ENCODE data around the gene SLC66A2.

Gene SLC66A2

GRCh38 chr18:79873449-79874110 is 77.9 kb downstream of the SLC66A2 start:
- no peak for TF ChIP-seq CTCF (IDR thresholded peaks at IDR 0.05; ENCODE audit: low read depth, low read length)
- H3K4me3 ChIP-seq (ENCODE audit: low read depth, low read length), result no peak overlapping the region

- H3K4me3 ChIP-seq (ENCODE audit: low read depth, low read length), result no peak overlapping the region
- TF ChIP-seq CTCF (IDR thresholded peaks at IDR 0.05; ENCODE audit: low read depth, low read length), result no peak
These were observed 78.7 kb downstream of the SLC66A2 start for GRCh38 chr18:79872527-79873444.

GRCh38 chr18:79871481-79872091 is 79.9 kb downstream of the SLC66A2 start:
- TF ChIP-seq CTCF (IDR thresholded peaks at IDR 0.05; ENCODE audit: low read depth, low read length), result no peak
- H3K4me3 ChIP-seq (ENCODE audit: low read depth, low read length), result no peak overlapping the region

GRCh38 chr18:79871026-79871390 is 80.4 kb downstream of the SLC66A2 start:
- no peak for TF ChIP-seq CTCF (IDR thresholded peaks at IDR 0.05; ENCODE audit: low read depth, low read length)
- H3K4me3 ChIP-seq (ENCODE audit: low read depth, low read length), result no peak overlapping the region

- H3K4me3 ChIP-seq (ENCODE audit: low read depth, low read length), result no peak overlapping the region
- no peak for TF ChIP-seq CTCF (IDR thresholded peaks at IDR 0.05; ENCODE audit: low read depth, low read length)
These were observed 81.0 kb downstream of the SLC66A2 start for GRCh38 chr18:79870301-79871025.

- no peak overlapping the region for H3K4me3 ChIP-seq (ENCODE audit: low read depth, low read length)
- TF ChIP-seq CTCF (IDR thresholded peaks at IDR 0.05; ENCODE audit: low read depth, low read length), result no peak
These were observed 81.7 kb downstream of the SLC66A2 start for GRCh38 chr18:79869591-79870300.
